ENCODE measurements around the gene PAQR6.

PAQR6 gene

DNA sequence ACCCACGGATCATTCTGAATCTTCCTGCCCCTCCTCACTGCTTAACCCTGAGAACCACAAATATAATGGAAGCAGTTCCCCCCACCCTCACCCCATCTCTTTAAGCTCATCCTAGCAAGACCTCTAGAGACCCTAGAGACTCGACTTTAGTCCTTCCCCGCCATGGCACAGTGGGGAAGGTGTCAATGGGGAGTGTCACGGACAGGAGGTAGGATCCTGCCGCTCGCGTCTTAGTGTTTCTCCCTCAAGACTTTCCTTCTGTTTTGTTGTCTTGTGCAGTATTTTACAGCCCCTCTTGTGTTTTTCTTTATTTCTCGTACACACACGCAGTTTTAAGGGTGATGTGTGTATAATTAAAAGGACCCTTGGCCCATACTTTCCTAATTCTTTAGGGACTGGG, 35.7 kb downstream of the PAQR6 start:
- H3K27ac ChIP-seq, result peak overlapping the region in 20 of 21 experiments; percentile 84 to 99 (median 94)
- peak overlapping the region in 5 of 7 experiments; percentile 50 to 62 (median 53) for H3K4me3 ChIP-seq

DNA sequence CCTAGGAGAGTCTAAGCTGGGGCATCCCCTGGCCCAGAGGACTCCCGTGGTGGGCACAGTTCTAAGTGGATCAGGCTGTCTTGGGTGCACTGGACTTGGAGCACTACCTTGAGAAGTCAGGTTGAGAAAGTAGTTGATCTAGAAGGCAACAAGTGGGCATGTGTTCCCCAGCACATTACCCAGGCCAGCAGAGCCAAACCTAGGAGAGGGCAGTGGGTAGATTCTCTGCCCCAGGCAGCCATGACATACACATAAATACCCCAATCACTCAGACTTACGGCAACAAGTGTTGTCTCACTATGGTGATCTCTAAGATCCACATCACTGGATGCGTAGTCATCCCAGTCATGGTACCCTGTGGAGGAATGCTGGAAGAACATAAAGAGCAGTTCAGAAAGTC, 36.6 kb downstream of the PAQR6 start:
- Histone ChIP-seq H3K4me3 (no peak overlapping the region), H3K27ac (no peak overlapping the region)

- no peak overlapping the region for H3K27ac ChIP-seq
Measured at GRCh38 chr1:156204686-156205085, 43.2 kb downstream of the PAQR6 start.

DNA sequence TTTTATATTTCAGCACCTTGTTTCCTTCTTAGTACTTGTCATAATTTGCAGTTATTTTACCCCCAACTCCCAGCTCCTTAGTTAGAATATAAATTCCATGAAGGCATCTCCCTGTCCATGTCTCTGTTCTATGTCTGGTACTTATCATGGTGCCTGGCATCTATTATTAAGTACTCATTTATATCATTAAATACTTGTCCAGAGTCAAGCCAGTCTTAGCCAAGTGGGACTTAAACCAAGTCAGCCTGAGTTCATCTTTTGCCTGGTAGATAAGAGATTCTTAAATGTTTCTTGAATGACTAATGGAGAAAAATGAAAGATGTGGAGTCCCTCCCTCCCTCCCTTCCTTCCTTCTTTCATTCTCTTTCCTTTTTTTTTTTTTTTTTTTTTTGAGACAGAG, 44.5 kb downstream of the PAQR6 start:
- Histone ChIP-seq H3K4me3 (no peak overlapping the region), H3K27ac (no peak overlapping the region)

More at GRCh38 chr1:156204686-156205085, 43.2 kb downstream of the PAQR6 start:
- H3K4me3 ChIP-seq, result no peak overlapping the region

DNA sequence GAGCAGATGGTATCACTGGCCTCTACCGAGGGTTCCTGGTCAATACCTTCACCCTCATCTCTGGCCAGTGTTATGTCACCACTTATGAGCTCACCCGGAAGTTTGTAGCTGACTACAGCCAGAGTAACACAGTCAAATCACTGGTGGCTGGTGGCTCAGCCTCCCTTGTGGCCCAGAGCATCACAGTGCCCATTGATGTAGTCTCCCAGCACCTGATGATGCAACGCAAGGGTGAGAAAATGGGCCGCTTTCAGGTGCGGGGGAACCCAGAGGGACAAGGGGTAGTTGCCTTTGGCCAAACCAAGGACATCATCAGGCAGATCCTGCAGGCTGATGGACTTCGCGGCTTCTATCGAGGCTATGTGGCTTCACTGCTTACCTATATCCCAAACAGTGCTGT, 47.8 kb downstream of the PAQR6 start:
- Histone ChIP-seq H3K4me3 (no peak overlapping the region), H3K27ac (no peak overlapping the region)

DNA sequence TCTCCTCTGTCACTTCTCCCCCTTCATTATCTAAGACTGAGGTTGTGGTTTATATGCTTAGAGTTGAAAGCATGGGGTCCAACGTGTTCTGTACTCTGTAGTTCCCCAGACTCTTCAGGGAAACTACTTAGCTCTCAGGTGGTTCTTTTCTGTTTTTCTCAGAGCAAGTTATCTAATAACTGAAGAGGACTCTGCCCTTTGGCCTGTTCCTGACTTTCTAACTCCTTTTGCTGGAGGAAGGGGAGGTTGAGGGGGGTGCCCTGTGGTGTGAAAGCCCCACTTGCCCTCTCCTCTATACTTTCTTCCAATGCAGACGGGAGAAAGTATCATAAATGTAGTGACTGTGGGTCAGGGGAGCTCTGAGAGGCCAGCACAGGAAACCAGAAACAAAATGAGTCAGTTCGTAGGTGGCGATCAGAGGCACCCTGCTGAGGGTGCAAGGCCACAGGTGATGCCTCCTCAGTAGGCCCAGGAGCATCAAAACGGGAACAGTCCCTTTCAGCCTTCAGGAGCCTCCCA, 49.0 kb downstream of the PAQR6 start:
- Histone ChIP-seq H3K27ac (peak overlapping the region in 5 of 21 experiments; percentile 20 to 55 (median 36)), H3K4me3 (no peak overlapping the region)

DNA sequence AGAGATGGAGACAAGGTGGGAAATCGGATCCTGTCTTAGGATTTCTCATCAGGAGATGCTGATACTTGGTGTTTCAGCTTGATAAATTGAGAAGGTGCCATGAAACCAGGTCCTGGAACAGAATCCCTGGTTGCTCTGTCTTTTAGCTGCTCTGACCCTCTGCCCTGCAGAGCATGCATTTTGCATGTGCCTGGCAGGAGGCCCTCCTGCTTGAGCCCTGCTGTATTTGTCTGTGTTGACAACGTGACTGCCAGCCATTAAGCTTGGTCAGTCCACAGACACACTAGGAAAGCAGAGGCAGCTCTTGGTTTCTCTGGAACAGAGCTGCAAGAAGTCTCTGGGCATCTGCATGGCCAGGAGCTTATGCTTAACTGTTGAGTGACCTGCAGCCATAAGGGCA, 51.4 kb downstream of the PAQR6 start:
- no peak overlapping the region for H3K27ac ChIP-seq
- no peak overlapping the region for H3K4me3 ChIP-seq

- no peak overlapping the region for H3K27ac ChIP-seq
- no peak overlapping the region for H3K4me3 ChIP-seq
Measured at GRCh38 chr1:156195853-156196252, 52.0 kb downstream of the PAQR6 start.

- Histone ChIP-seq H3K27ac (peak overlapping the region in 19 of 21 experiments; percentile 63 to 92 (median 80)), H3K4me3 (peak overlapping the region; percentile 67 to 88 (median 80))
Measured at GRCh38 chr1:156194300-156194652, 53.6 kb downstream of the PAQR6 start.

DNA sequence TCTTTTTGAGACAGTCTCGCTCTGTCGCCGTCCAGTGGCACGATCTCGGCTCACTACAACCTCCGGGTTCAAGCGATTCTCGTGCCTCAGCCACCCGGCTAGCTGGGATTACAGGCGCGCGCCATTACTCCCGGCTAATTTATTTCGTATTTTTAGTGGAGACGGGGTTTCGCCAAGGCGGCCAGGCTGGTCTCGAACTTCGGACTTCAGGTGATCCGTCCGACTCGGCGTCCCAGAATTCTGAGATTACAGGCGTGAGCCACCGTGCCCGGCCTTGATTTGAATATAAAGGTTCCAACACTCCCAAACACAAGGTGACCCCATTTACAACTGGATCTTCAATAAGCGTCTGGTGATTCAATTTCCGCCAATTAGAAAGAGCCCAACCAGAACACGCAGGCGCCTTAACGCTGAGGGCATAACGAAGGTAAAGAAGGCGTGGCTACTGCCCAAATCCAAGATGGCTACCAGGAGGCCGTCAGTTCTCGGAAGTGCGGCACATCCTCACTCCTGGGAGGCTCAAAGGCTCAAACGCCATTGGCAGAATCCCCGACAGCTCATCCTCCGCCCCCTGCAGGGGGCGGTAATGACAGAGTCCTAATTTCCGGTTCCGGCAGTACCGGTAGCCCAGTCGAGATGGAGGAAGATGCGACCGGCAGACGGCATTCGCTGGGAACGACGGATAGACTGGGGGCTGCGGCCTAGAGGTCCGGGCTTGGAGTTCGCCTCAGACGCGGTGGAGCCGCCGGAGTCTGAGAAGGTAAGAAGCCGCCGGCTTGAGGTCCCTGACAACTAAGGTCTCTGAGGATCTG, 54.2 kb downstream of the PAQR6 start, which contains the start of gene SLC25A44:
Gene SLC25A44, plus strand, starts transcription at position 617 of the 812 bp plus-strand sequence. CDS start 5,744 bp downstream, outside the sequence.
- Histone ChIP-seq H3K27ac (peak within 1 kb of the TSS; percentile 52 to 92 (median 82)), H3K4me3 (peak within 1 kb of the TSS; percentile 67 to 88 (median 80))
